ENCODE measurements around the gene UNC119. TPM values are rescaled to one million over a fixed set of nuclear protein-coding genes. Genes with fewer than 3 reads are reported as not detected.

Gene UNC119
- total RNA-seq, 1 donor from 2014 or later = 61.4 TPM

DNA sequence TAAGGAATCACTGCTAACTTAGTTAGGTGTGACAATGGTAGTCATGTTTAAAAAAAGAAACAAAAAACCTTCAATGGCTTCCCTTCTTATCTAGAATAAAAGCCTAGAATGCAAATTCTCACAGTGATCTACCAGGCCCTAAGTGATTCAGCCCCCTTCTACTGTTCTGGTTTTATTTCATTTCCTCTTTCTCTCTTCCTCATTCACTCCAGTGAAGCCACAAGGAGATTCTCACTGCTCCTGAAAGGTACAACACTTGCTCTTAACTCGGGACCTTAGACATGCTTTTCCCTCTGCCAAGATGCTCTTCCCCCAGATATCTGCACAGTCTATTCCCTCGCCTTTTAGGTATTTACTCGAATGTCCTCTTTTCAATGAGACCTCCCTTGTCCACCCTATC, 15.2 kb upstream of the UNC119 start:
- Histone ChIP-seq H2AFZ (replicated peaks) (no peak overlapping the region), H3K36me3 (no peaks in the 10 kb centered on the region), H3K4me2 (no peak overlapping the region), H3K27ac (no peak overlapping the region), H3K9ac (no peak overlapping the region), H3K27me3 (peaks cover 10% of the 10 kb centered on the region), H3K9me3 (ENCODE audit: low read depth) (no peaks in the 10 kb centered on the region), H4K20me1 (ENCODE audit: low read depth) (peaks cover 18% of the 10 kb centered on the region), H3K4me1 (peaks cover 7% of the 10 kb centered on the region), H3K4me3 (no peak overlapping the region), H3F3A (ENCODE audit: low read depth) (peaks cover 14% of the 10 kb centered on the region), H3K79me2 (ENCODE audit: low read depth) (peaks cover 45% of the 10 kb centered on the region)
- Mint-ChIP-seq H3K27ac (no peak overlapping the region), H3K4me3 (no peak overlapping the region), H3K4me1 (peaks cover 18% of the 10 kb centered on the region), H3K9me3 (no peaks in the 10 kb centered on the region), H3K27me3 (ENCODE audit: insufficient read depth, low read depth) (peaks cover 3% of the 10 kb centered on the region), H3K36me3 (peaks cover 6% of the 10 kb centered on the region)
- no peak for TF ChIP-seq EZH2 (IDR thresholded peaks at IDR 0.05)
- TF ChIP-seq, protein P1, sequence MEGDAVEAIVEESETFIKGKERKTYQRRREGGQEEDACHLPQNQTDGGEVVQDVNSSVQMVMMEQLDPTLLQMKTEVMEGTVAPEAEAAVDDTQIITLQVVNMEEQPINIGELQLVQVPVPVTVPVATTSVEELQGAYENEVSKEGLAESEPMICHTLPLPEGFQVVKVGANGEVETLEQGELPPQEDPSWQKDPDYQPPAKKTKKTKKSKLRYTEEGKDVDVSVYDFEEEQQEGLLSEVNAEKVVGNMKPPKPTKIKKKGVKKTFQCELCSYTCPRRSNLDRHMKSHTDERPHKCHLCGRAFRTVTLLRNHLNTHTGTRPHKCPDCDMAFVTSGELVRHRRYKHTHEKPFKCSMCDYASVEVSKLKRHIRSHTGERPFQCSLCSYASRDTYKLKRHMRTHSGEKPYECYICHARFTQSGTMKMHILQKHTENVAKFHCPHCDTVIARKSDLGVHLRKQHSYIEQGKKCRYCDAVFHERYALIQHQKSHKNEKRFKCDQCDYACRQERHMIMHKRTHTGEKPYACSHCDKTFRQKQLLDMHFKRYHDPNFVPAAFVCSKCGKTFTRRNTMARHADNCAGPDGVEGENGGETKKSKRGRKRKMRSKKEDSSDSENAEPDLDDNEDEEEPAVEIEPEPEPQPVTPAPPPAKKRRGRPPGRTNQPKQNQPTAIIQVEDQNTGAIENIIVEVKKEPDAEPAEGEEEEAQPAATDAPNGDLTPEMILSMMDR (IDR thresholded peaks at IDR 0.05) = no peak
- TF ChIP-seq EZH2phosphoT487 (IDR thresholded peaks at IDR 0.05) = no peak
- no peak for DNase-seq (ENCODE audit: low spot score)

DNA sequence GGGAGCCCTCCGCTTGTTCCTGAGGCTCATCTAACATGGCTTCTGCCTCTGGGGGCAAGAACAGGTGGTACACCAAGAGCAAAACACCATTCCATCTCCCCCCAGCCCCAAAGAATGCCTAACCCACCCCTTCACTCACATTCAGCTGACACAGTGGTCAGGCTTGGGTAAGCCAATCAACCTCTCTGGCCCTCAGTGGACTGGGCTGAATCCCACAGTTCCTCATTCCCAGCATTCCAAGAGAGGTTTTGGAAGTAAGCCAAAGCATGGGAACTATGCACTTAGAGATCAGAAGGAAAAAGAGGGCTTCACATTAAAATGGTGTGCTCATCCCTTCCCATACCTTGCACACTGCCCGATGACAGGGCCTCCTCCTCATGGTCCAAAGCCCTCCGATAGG, 11.1 kb upstream of the UNC119 start:
- TF ChIP-seq EZH2 (IDR thresholded peaks at IDR 0.05) = no peak
- TF ChIP-seq, protein P1 (IDR thresholded peaks at IDR 0.05) = no peak
- TF ChIP-seq EZH2phosphoT487 (IDR thresholded peaks at IDR 0.05) = no peak
- H4K20me1 ChIP-seq (ENCODE audit: low read depth) = peaks cover 7% of the 10 kb centered on the region
- no peak overlapping the region for H3K9ac ChIP-seq
- H2AFZ ChIP-seq (replicated peaks) = no peak overlapping the region
- DNase-seq (ENCODE audit: low spot score) = no peak
- peaks cover 23% of the 10 kb centered on the region for H3K79me2 ChIP-seq (ENCODE audit: low read depth)
- Mint-ChIP-seq H3K36me3 (peaks cover 20% of the 10 kb centered on the region), H3K9me3 (no peaks in the 10 kb centered on the region), H3K27ac (no peak overlapping the region), H3K27me3 (ENCODE audit: insufficient read depth, low read depth) (peaks cover 2% of the 10 kb centered on the region), H3K4me1 (no peaks in the 10 kb centered on the region), H3K4me3 (no peak overlapping the region)
- H3F3A ChIP-seq (ENCODE audit: low read depth) = no peaks in the 10 kb centered on the region
- H3K27me3 ChIP-seq = no peaks in the 10 kb centered on the region
- no peaks in the 10 kb centered on the region for H3K9me3 ChIP-seq (ENCODE audit: low read depth)
- no peak overlapping the region for H3K4me2 ChIP-seq
- no peaks in the 10 kb centered on the region for H3K36me3 ChIP-seq
- H3K4me3 ChIP-seq = no peak overlapping the region
- no peaks in the 10 kb centered on the region for H3K4me1 ChIP-seq
- H3K27ac ChIP-seq = no peak overlapping the region

DNA sequence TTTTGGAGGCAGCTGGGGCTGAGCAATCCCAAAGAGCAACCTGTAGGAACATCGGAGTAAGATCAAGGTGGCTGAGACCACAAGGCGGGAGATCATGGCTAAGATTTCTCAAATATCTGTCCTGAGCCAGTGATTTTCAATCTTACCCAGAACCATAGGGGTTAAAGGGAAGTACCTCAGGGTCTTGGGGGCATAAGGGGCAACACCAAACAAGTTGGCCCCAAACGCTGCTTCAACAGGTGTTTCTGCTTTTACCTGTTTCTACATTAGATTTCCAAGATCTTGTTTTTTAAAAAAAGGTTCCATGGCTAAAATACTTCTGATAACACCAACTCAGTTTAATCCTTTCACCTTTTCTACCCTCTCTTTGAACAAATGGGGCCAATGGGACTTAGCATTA, 2.6 kb upstream of the UNC119 start:
- Mint-ChIP-seq H3K4me1 (peaks cover 16% of the 10 kb centered on the region), H3K4me3 (no peak overlapping the region), H3K27ac (no peak overlapping the region), H3K27me3 (ENCODE audit: insufficient read depth, low read depth) (peaks cover 3% of the 10 kb centered on the region), H3K9me3 (no peaks in the 10 kb centered on the region), H3K36me3 (peaks cover 35% of the 10 kb centered on the region)
- peaks cover 10% of the 10 kb centered on the region for H3K79me2 ChIP-seq (ENCODE audit: low read depth)
- no peak overlapping the region for H2AFZ ChIP-seq (replicated peaks)
- H3K27ac ChIP-seq = no peak overlapping the region
- no peak for TF ChIP-seq EZH2phosphoT487 (IDR thresholded peaks at IDR 0.05)
- no peak for TF ChIP-seq EZH2 (IDR thresholded peaks at IDR 0.05)
- TF ChIP-seq, protein P1 (IDR thresholded peaks at IDR 0.05) = no peak
- no peak overlapping the region for H3K4me2 ChIP-seq
- peaks cover 22% of the 10 kb centered on the region for H3K4me1 ChIP-seq
- peaks cover 9% of the 10 kb centered on the region for H3F3A ChIP-seq (ENCODE audit: low read depth)
- no peaks in the 10 kb centered on the region for H3K36me3 ChIP-seq
- no peaks in the 10 kb centered on the region for H3K9me3 ChIP-seq (ENCODE audit: low read depth)
- no peak overlapping the region for H3K4me3 ChIP-seq
- H4K20me1 ChIP-seq (ENCODE audit: low read depth) = peaks cover 19% of the 10 kb centered on the region
- DNase-seq (ENCODE audit: low spot score) = no peak
- H3K27me3 ChIP-seq = no peaks in the 10 kb centered on the region
- no peak overlapping the region for H3K9ac ChIP-seq

Measured in neural progenitor cell (in vitro differentiated cells).